H1 (cell line): ENCODE results near the gene AQP10. TPM values are rescaled to one million over a fixed set of nuclear protein-coding genes. Genes with fewer than 3 reads are reported as not detected.

Experiments
- CTCF ChIA-PET: fragments of 300-600 bp; sonication (Branson Sonifier 250); formaldehyde crosslinking; loops from one replicate; lab custom pipeline; 2021; ENCODE audit not compliant: partially characterized antibody; lab: Charles Lee
- POLR2A ChIA-PET: fragments of 300-600 bp; sonication (Branson Sonifier 250); formaldehyde crosslinking; loops from one replicate; lab custom pipeline; 2021; ENCODE audit warnings: inconsistent platforms; ENCODE audit not compliant: partially characterized antibody; lab: Charles Lee
- DNase-seq, 2 experiments: peaks; one replicate each; pipeline versions ENCODE4 v3.0.0 to v3.0.0-alpha.2; 2010 to 2022; ENCODE audit warnings: low spot score in 2 of 2, low read depth in 1 of 2, mixed read lengths in 1 of 2
- FAIRE-seq: peaks from 2 replicates; lab custom pipeline; 2011; peaks lifted over from hg19 to GRCh38; lab: Jason Lieb, UNC
- H2AFZ ChIP-seq: 2 replicates; pipeline ENCODE4 v1.8.1; 2012; ENCODE audit warnings: low read length, inconsistent platforms
- H2AK5ac ChIP-seq: 2 replicates; pipeline ENCODE4 v1.6.1; 2013; ENCODE audit warnings: low read depth, low read length
- H2BK120ac ChIP-seq: replicated peaks from 2 replicates; pipeline ENCODE3; 2013; ENCODE audit warnings: low read depth, low read length, inconsistent platforms
- H2BK12ac ChIP-seq: 2 replicates; pipeline ENCODE4 v1.6.1; 2013; ENCODE audit warnings: low read depth, low read length
- H2BK15ac ChIP-seq: 2 replicates; pipeline ENCODE4 v1.6.1; 2013; ENCODE audit warnings: low read length
- H2BK20ac ChIP-seq: 2 replicates; pipeline ENCODE4 v1.6.1; 2013; ENCODE audit warnings: low read length
- H2BK5ac ChIP-seq: 2 replicates; pipeline ENCODE4 v1.6.1; 2013; ENCODE audit warnings: low read depth, low read length
- H3K14ac ChIP-seq: 2 replicates; pipeline ENCODE4 v1.6.1; 2013; ENCODE audit warnings: inconsistent platforms; ENCODE audit not compliant: insufficient read length
- H3K18ac ChIP-seq: 2 replicates; pipeline ENCODE4 v1.6.1; 2013; ENCODE audit warnings: low read length; ENCODE audit errors: extremely low read depth
- H3K23ac ChIP-seq: 2 replicates; pipeline ENCODE4 v1.6.1; 2013; ENCODE audit warnings: inconsistent platforms; ENCODE audit not compliant: insufficient read length
- H3K23me2 ChIP-seq: 2 replicates; pipeline ENCODE4 v1.6.1; 2013; ENCODE audit warnings: low read depth, low read length
- H3K27ac ChIP-seq: 2 replicates; pipeline ENCODE4 v1.6.1; 2011; ENCODE audit warnings: low read depth, low read length, inconsistent platforms
- H3K27me3 ChIP-seq, 4 experiments: replicated peaks in 1 of 4; 1 replicate in 1 of 4; 2 replicates in 3 of 4; pipeline versions ENCODE4 v1.6.1 to v1.8.1; 2011 to 2013; ENCODE audit warnings: low read length in 3 of 4, mild to moderate bottlenecking in 3 of 4, inconsistent platforms in 2 of 4, mixed read lengths in 2 of 4, moderate library complexity in 1 of 4; ENCODE audit not compliant: control insufficient read depth in 3 of 4, insufficient read depth in 3 of 4; ENCODE audit errors: extremely low read depth in 1 of 4
- H3K36me3 ChIP-seq, 4 experiments: 2 replicates each; pipeline versions ENCODE4 v1.6.1 to v1.8.1; 2011 to 2013; ENCODE audit warnings: mild to moderate bottlenecking in 4 of 4, low read length in 3 of 4, moderate library complexity in 2 of 4, control low read depth in 1 of 4, inconsistent platforms in 1 of 4; ENCODE audit not compliant: insufficient read depth in 4 of 4, control insufficient read depth in 2 of 4
- H3K4ac ChIP-seq: replicated peaks from 2 replicates; pipeline ENCODE3; 2013; ENCODE audit warnings: low read length, low read depth, mixed read lengths, inconsistent platforms; ENCODE audit not compliant: insufficient read length
- H3K4me1 ChIP-seq, 4 experiments: replicated peaks in 1 of 4; 1 replicate in 1 of 4; 2 replicates in 3 of 4; pipeline versions ENCODE4 v1.6.1 to v1.8.1; 2011 to 2013; ENCODE audit warnings: low read length in 3 of 4, inconsistent platforms in 2 of 4, mixed read lengths in 1 of 4; ENCODE audit not compliant: insufficient read depth in 4 of 4, control insufficient read depth in 3 of 4
- H3K4me2 ChIP-seq, 2 experiments: 2 replicates each; pipeline versions ENCODE4 v1.6.1 to v1.8.1; 2011 to 2013; ENCODE audit warnings: low read depth in 2 of 2, low read length in 2 of 2, control low read depth in 1 of 2, inconsistent platforms in 1 of 2, mild to moderate bottlenecking in 1 of 2; ENCODE audit not compliant: insufficient read depth in 1 of 2
- H3K4me3 ChIP-seq, 4 experiments: fragments of 200-600, 300-600 bp in 1 of 4; sonication (generic), shearing (Covaris generic), sonication (Bioruptor Twin) in 1 of 4; 2 replicates each; pipeline versions ENCODE4 v1.5.1 to v1.8.1; 2011 to 2016; ENCODE audit warnings: low read length in 4 of 4, low read depth in 3 of 4, control low read depth in 2 of 4, inconsistent platforms in 2 of 4, mild to moderate bottlenecking in 2 of 4, mixed read lengths in 1 of 4, moderate library complexity in 1 of 4; ENCODE audit not compliant: insufficient read depth in 2 of 4; ENCODE audit errors: extremely low read depth in 1 of 4
- H3K56ac ChIP-seq: replicated peaks from 2 replicates; pipeline ENCODE3; 2013; ENCODE audit warnings: low read depth, mild to moderate bottlenecking, mixed read lengths, low read length, inconsistent platforms; ENCODE audit not compliant: insufficient read length
- H3K79me1 ChIP-seq: 2 replicates; pipeline ENCODE4 v1.6.1; 2013; ENCODE audit warnings: low read depth, low read length, control low read depth
- H3K79me2 ChIP-seq, 2 experiments: 2 replicates each; pipeline versions ENCODE4 v1.6.1 to v1.8.1; 2012 to 2013; ENCODE audit warnings: low read length in 2 of 2, mild to moderate bottlenecking in 2 of 2, inconsistent platforms in 1 of 2; ENCODE audit not compliant: insufficient read depth in 2 of 2, control insufficient read depth in 1 of 2
- H3K9ac ChIP-seq, 4 experiments: replicated peaks in 1 of 4; 1 replicate in 1 of 4; 2 replicates in 3 of 4; pipeline versions ENCODE4 v1.6.1 to v1.8.1; 2011 to 2013; ENCODE audit warnings: low read depth in 3 of 4, low read length in 3 of 4, control low read depth in 2 of 4, mild to moderate bottlenecking in 2 of 4, moderate library complexity in 2 of 4, inconsistent platforms in 1 of 4; ENCODE audit errors: extremely low read depth in 1 of 4
- H3K9me3 ChIP-seq, 2 experiments: 2 replicates each; pipeline versions ENCODE4 v1.6.1 to v1.8.1; 2012 to 2013; ENCODE audit warnings: mild to moderate bottlenecking in 2 of 2, moderate library complexity in 2 of 2, control low read depth in 1 of 2, inconsistent platforms in 1 of 2, low read depth in 1 of 2, low read length in 1 of 2, mixed read lengths in 1 of 2; ENCODE audit not compliant: insufficient read depth in 2 of 2
- H4K20me1 ChIP-seq, 2 experiments: replicated peaks in 1 of 2; 2 replicates each; pipeline versions ENCODE3 to v1.8.1; 2011 to 2013; ENCODE audit warnings: inconsistent platforms in 2 of 2, low read length in 2 of 2, mild to moderate bottlenecking in 1 of 2; ENCODE audit not compliant: insufficient read depth in 2 of 2, control insufficient read depth in 1 of 2
- H4K5ac ChIP-seq: 2 replicates; pipeline ENCODE4 v1.6.1; 2013; ENCODE audit warnings: low read length, low read depth, mixed read lengths, inconsistent platforms; ENCODE audit not compliant: insufficient read length
- H4K8ac ChIP-seq: 2 replicates; pipeline ENCODE4 v1.8.0; 2013; ENCODE audit warnings: mild to moderate bottlenecking, moderate library complexity, low read length, inconsistent platforms; ENCODE audit not compliant: insufficient read depth; ENCODE audit errors: extremely low read depth
- H4K91ac ChIP-seq: replicated peaks from 2 replicates; pipeline ENCODE3; 2013; ENCODE audit warnings: low read length, mixed read lengths, inconsistent platforms; ENCODE audit not compliant: insufficient read length
- JUN ChIP-seq: IDR thresholded peaks from 2 replicates; pipeline ENCODE4 v1.6.1; 2011; ENCODE audit warnings: low read depth, mild to moderate bottlenecking, improper control_type of control experiment, low read length
- POU5F1 ChIP-seq: IDR thresholded peaks from 2 replicates; pipeline ENCODE4 v1.6.1; 2011; ENCODE audit warnings: low read depth, mild to moderate bottlenecking, low read length, moderate library complexity
- YY1 ChIP-seq: IDR thresholded peaks from 2 replicates; pipeline ENCODE4 v1.6.1; 2011; ENCODE audit warnings: low read depth, mild to moderate bottlenecking, low read length
- WGBS, 2 experiments: shearing (Covaris generic) in 1 of 2; methylation state at CpG; one replicate each; pipeline versions ENCODE4 v1.1.6 to v1.1.7; 2013 to 2015; ENCODE audit warnings: low lambda C conversion rate in 2 of 2, mixed read lengths in 2 of 2, inconsistent platforms in 1 of 2, low coverage in 1 of 2, missing lambda C conversion rate in 1 of 2; ENCODE audit not compliant: insufficient replicate concordance in 2 of 2, insufficient coverage in 1 of 2, insufficient read length in 1 of 2; ENCODE audit errors: extremely low coverage in 1 of 2, missing lambda C conversion rate in 1 of 2; 5-methylcytosine and 5-hydroxymethylcytosine counted together
- polyA plus RNA-seq, 7 experiments: library from polyadenylated mRNA; depleted of rRNA in 3 of 7; stranded (reverse) in 5 of 7; unstranded in 2 of 7; fragments of >200 nt in 5 of 7; fragments of 200-250 nt in 2 of 7; gene quantifications; 1 replicate in 5 of 7; 2 replicates in 1 of 7; 4 replicates in 1 of 7; pipeline versions ENCODE4 v1.2.1 to v1.2.3, GENCODE V29; 2011 to 2013; ENCODE audit warnings: missing spikeins in 2 of 7, mixed read lengths in 2 of 7
- total RNA-seq: library from RNA; stranded (reverse); fragmentation: NEBNext Ultra II Directional; extraction: Animal tissue kit (Norgen Biotek cat#: 25700); gene quantifications from 2 replicates; pipeline ENCODE4 v1.2.1, GENCODE V29; 2021

Gene AQP10
- total and polyA plus RNA-seq, 2 of the 8 experiments (the other 6 are each of a cell fraction or from before 2014, with no cell fraction given) = not detected

- H4K91ac ChIP-seq = no peak overlapping the region
- no peak overlapping the region for H3K14ac ChIP-seq
- H4K5ac ChIP-seq = no peak overlapping the region
- no peak overlapping the region for H3K18ac ChIP-seq
- peaks cover 11 to 32% (median 18%) of the 10 kb centered on the region in 4 experiments for H3K36me3 ChIP-seq
- no peak overlapping the region for H2BK15ac ChIP-seq
- H3K79me2 ChIP-seq = no peaks in the 10 kb centered on the region
- H3K4me3 ChIP-seq = no peak overlapping the region
- CTCF ChIA-PET = interaction anchor here (0.9 to 27.5 kb wide), 5 partner anchors 23 to 196 kb away, joined by 3 to 507 read pairs (median 10); partner anchors contain the start of genes AQP10 and ATP8B2
- H3K23ac ChIP-seq = no peak overlapping the region
- no peak overlapping the region for H3K4ac ChIP-seq
- H3K23me2 ChIP-seq = peaks cover 15% of the 10 kb centered on the region; the same call in 1 of the 2 replicates
- no peak for FAIRE-seq
- no peak overlapping the region for H2BK20ac ChIP-seq
- H3K4me2 ChIP-seq = no peak overlapping the region
- H3K9me3 ChIP-seq = no peaks in the 10 kb centered on the region
- H3K56ac ChIP-seq = no peak overlapping the region
- TF ChIP-seq POU5F1 = no peak
- no peak for TF ChIP-seq YY1
- TF ChIP-seq JUN = no peak
- H3K27me3 ChIP-seq = peaks cover 0 to 7% (median 4%) of the 10 kb centered on the region in 4 experiments; a peak in 4 of 7 replicates
- no peak overlapping the region for H3K9ac ChIP-seq
- no peak overlapping the region for H4K8ac ChIP-seq
- peaks cover 0 to 5% of the 10 kb centered on the region in 2 experiments for H4K20me1 ChIP-seq
- POLR2A ChIA-PET = interaction anchor here (0.6 to 1.4 kb wide), 4 partner anchors 15 to 524 kb away, joined by 3 to 4 read pairs (median 3); no protein-coding TSS in a partner anchor
- no peak overlapping the region for H2AFZ ChIP-seq
- no peak overlapping the region for H3K27ac ChIP-seq
- H2BK5ac ChIP-seq = no peak overlapping the region
- H3K79me1 ChIP-seq = no peaks in the 10 kb centered on the region; the same call in 1 of the 2 replicates
- WGBS, 2 experiments = 83% methylated on average over 4 of the region's 4 CpGs; no CpG with 5 or more reads in 1 of the 2 experiments
- no peak overlapping the region for H2AK5ac ChIP-seq
- no peak for DNase-seq
- peaks cover 0 to 13% (median 5%) of the 10 kb centered on the region in 4 experiments; a peak in 4 of 7 replicates for H3K4me1 ChIP-seq
- H2BK12ac ChIP-seq = no peak overlapping the region
- H2BK120ac ChIP-seq = no peak overlapping the region
These were observed 29.5 kb downstream of the AQP10 start for GRCh38 chr1:154350383-154350782.
